ENCODE data around the gene PMM2.
A peak's percentile ranks its signal among the peaks of the same experiment; 100 is the strongest.
"Not testable (repeated sequence)": the region's sequence is repeated elsewhere in the genome, so short reads cannot be mapped to it uniquely, and the experiment has no call there.

PMM2 gene

DNA sequence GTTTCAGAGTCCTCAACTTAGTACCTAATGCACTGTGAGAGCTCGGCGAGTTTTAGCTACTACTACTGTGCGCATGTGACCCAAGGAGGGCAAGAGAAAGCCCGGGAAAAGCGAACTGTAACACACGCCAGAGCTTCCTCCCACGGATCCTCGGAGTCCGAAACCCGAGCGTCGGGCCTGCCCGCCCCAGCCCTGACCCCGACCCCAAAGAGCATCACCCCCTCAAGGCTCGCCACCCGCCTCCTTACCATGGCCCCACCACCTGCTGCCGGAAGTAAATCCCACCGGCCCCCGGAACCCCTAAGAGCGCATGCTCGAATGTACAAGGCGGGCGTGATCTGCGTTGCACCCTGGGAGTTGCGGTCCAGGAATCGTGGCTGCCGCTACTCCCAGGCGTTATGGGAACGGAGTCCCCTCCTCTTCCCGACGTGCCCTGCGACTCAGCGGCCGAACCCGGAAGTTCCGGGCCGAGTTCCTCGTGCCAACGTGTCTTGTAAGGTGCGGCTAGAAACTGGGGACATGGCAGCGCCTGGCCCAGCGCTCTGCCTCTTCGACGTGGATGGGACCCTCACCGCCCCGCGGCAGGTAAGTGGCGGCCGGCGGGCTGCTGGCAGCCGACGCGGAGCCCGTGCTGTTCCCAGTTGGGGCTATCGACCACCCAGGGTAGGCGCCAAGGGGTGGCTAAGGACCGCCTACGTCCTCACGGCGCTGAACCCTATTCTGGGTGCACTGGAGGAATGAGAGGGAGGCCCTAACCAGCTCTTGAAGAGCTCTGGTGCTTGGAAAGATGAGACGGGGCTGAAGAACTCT lies at the start of gene PMM2, which contains the start of gene TMEM186:
Gene PMM2, plus strand, starts transcription at position 476 of the 810 bp plus-strand sequence. Its CDS starts 44 bp downstream, at position 520.
Gene TMEM186, minus strand, starts transcription at position 276 of the 810 bp plus-strand sequence. Its CDS starts 25 bp downstream, at position 251.
- DNase-seq (ENCODE audit: low read depth) = peak; percentile 94

GRCh38 chr16:8748944-8749343 lies 48.7 kb upstream of the PMM2 start:
- DNase-seq (ENCODE audit: low read depth) = not testable (repeated sequence)

DNA sequence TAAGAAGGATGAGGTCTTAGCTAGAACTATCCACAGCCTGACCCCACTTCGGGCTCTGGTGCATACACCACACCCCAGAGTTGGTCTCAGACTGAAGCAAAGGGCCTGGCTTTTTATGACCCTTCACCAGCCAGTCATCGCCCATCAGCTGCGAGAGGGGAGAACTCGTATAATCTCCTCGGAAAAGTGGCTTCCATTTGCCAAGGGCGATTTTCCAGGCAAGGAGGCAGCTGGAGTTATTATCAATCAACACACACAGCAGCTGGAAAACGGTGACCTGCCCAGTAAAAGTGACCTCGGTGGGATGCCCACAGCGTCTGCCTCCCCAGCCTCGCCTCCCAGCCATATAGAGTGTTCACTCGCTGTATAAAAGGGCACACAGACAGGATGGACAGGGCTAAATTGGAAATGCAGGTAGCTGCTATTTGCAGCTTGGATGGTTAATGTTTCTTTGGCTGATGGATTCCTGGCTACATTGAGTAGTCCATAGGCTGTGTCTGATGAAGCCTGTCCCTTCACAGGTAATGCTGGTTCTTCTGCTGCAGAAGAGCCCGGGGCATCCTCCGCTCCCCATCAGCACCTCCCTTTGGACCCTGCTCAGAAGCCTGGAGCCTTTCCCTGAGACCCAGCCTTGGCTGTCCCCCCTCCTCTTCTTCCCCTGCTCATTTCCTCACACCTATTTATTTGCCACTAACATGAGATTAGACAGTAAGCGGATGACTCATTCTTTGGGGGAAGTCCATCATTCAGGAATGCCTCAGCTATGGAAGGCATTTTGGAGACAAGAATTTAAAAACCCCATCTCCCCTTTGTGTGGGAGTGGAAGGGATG lies 45.9 kb upstream of the PMM2 start:
- DNase-seq (ENCODE audit: low read depth) = peak; percentile 14

- no peak for DNase-seq (ENCODE audit: low read depth)
These were observed 44.9 kb upstream of the PMM2 start for GRCh38 chr16:8752706-8753105.

DNA sequence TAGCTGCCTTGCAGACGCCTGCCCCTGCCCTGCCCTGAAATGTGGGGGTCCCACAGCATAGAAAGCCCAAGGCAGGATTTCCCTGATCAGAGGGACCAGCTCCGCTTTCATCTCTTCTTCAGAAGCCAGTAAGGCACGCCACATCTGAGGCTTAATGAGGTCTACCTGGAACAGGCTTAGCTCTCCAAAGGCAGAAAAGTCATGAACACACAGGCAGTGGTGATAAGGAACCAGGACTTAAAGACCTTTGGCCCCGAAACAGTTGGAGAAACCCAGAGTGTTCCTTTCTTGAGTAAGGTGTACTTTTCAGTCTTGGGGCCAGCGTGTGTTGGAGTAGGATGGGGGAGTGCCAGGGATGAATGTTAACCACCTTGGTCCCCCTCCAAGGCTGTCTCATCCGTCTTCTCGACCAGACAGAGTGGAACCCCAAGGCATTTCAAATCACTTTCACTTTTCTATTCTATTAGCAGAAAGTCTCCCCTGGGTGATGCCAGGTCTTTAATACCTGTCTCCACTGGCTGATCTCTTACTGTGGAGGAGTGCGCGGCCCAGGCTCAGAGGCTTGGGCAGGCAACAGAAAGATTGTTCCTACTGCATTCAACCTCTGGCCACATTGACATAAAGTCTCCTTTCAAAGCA lies 44.1 kb upstream of the PMM2 start:
- no peak for DNase-seq (ENCODE audit: low read depth)

DNA sequence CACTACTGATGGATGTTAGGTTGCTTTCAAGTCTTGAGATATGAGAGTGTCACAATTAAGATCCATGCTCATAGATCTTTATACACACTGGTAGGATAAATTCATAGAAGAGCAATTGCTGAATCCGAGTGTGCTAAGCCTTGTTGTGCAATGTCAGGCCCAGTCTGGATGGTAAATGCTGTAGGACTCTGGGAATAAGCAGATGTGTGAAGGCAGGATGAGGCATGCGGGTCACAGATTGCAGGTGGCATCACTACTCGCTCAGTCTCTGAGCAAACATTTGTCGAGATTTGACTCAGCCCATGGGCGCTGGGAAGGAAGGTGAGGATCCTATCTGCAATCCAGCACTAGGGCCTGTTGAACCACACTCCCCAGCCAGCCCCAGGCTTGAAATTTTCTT lies 40.9 kb upstream of the PMM2 start:
- DNase-seq (ENCODE audit: low read depth) = no peak

DNA sequence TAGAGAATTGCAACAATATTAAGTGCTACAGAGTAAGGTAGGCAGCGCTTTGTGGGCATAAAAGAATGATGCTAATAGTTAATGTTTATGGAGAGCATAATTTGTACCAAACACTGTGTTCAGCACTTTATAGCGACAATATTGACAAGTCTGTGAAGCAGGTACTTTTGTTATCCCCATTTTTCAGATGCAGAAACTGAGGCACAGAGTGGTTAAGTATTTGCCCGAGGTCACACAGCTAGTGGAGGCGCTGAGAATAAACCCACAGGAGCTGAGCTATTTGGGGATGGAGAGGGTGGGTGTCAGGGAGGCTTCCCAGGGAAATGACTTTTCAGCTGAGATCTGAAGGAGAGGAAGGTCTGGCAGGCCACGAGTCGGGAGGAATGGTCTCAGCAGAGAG lies 39.6 kb upstream of the PMM2 start:
- DNase-seq (ENCODE audit: low read depth) = no peak

DNA sequence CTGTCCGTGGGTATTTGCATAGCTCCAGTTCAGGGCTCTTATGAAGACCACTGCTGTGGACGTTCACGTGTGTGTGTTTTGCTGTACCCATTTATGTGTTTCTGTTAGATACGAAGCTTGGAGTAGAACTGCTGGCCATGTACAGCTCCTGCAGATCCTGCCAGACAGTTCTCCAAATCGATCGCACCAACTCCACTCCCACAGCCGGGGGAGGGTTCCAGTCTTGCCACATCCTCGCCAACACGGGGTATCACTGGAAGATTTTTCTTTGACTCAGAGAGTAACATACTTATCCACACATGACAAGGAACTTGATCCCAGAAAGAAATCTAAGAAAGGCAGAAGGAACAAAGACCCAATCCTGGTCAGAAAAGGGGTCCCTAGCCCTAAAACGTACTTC lies 37.6 kb upstream of the PMM2 start:
- DNase-seq (ENCODE audit: low read depth) = no peak

DNA sequence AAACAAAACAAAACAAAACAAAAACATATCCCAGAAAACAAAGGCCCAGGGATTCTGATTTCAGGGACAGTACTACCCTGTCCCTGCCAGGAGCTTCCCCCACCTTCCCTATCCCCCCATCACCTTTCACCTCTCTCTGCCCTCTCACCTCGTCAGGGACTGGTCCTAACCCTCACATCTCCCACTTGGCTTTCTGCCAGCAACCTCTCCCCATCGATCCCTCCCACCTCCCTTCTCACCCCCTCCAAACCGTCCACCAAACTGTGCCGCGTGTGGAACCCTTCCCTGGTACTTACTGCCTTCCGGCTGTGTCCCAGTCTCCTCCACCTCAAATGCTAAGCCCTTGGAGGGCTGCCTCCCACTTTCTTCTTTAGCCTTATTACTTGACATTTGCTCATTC lies 36.6 kb upstream of the PMM2 start:
- no peak for DNase-seq (ENCODE audit: low read depth)

DNA sequence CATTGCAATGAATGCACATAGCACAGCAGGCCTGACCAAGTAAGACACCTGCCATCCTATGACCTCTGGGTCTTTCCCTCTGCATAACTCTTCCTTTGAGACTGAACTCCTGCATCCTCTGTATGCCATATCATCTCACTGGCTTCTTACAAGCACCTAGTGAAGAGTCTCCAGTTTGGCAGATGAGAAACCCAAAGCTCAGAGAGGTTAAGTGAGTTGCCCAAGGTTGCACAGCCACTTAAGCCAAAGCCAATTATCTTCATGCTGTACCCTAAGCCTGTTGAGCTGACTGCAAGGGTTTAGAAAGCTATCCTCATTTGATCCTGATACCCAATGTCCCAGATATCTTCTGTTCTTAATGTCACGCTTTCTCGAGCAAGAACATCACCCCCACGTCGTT lies 35.4 kb upstream of the PMM2 start:
- DNase-seq (ENCODE audit: low read depth) = no peak

- DNase-seq (ENCODE audit: low read depth) = no peak
These were observed 34.6 kb upstream of the PMM2 start for GRCh38 chr16:8763083-8763482.

- no peak for DNase-seq (ENCODE audit: low read depth)
These were observed 33.7 kb upstream of the PMM2 start for GRCh38 chr16:8763899-8764298.

- DNase-seq (ENCODE audit: low read depth) = no peak
These were observed 33.0 kb upstream of the PMM2 start for GRCh38 chr16:8764525-8765250.

DNA sequence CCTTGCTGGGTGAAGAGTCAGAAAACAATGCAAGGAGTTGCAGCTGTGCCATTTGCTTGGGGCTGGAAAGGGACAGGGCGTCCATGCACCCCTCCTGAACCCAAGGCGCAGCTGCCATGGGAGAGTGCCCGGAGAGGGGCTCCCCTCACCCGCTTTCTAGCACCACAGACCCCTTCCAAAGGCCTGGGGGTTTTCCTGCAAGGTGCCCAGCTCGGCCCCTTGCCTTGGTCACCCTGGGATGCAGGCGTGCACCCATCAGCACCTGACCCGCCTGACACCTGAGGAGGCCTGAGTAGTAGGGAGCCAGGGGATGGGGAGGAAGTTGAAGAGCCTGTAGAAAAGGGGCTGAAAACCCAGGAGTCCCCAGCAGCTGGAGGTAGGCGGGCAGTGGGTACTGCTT lies 30.5 kb upstream of the PMM2 start:
- DNase-seq (ENCODE audit: low read depth) = no peak

GRCh38 chr16:8768283-8768682 lies 29.4 kb upstream of the PMM2 start:
- DNase-seq (ENCODE audit: low read depth) = no peak

DNA sequence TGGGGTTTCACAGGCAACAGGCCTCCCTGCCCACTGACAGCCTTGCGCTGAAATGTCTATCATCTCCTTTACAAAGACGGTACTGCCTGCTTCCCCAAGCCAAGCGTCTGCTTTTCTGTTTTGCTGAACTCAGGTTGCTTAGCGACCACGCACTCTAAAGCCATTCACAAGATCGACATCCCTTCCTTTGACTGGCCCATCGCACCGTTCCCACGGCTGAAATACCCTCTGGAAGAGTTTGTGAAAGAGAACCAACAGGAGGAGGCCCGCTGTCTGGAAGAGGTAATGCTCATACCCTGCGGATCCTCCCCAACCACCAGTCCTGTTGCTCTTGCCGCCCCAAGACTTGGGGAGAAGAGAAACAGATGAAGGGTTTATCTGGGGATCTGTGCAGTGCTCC lies 28.9 kb upstream of the PMM2 start:
- no peak for DNase-seq (ENCODE audit: low read depth)

DNA sequence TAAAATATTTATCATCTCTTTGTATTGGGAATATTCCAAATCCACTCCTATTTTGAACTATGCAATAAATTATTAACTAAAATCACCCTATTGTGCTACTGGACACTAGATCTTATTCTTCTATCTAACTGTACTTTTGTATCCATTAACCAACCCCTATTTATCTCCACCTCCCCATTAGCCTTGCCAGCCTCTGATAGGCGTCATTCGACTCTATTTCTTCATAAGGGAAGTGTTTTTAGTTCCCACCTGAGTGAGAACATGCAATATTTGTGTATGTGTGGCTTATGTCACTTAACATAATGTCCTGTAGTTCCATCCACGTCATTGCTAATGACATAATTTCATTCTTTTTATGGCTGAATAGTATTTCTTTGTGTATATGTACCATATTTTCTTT lies 24.1 kb upstream of the PMM2 start:
- no peak for DNase-seq (ENCODE audit: low read depth)

- no peak for DNase-seq (ENCODE audit: low read depth)
These were observed 23.4 kb upstream of the PMM2 start for GRCh38 chr16:8774208-8774607.

- DNase-seq (ENCODE audit: low read depth) = no peak
These were observed 22.3 kb upstream of the PMM2 start for GRCh38 chr16:8775359-8775758.

- no peak for DNase-seq (ENCODE audit: low read depth)
These were observed 21.5 kb upstream of the PMM2 start for GRCh38 chr16:8776129-8776584.

DNA sequence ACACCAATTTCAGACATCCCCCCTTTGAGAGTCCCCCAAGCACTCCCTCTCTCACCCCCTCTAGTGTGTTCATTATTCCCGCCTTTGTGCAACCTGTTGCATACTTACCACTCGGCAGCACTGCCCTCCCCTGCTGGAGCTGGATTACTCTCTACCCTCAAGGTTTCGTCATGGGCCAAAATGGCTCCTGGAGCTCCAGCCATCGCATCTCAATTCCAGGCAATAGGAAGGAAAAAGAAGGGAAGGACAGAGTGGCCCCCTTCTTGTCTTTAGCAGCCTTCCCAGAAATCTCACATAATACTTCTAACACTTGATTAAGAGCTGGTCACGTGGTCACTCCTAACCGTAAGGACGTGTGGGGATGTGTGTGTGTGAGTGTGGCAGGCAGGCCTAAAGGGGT lies 20.4 kb upstream of the PMM2 start:
- DNase-seq (ENCODE audit: low read depth) = no peak

DNA sequence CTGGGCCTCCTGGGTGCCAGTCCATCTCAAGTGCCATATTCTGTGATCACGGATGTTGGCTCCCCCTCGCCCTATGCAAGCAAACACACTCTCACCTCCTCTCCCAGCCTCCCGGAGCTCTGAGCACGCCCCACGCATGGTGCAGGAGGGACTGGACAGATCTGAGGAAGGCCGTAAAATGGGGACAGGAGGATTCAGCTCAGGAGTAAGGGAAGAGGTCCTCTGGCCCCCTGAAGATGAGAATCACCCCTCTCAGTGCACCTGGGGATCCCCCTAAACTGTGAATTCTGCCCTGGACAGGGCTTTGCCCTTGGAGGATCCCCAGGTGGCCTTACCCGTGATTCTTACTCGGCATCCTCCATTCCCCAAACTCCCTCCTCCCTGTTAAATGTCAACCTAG lies 15.8 kb upstream of the PMM2 start:
- DNase-seq (ENCODE audit: low read depth) = no peak
